Activated naive CD8-positive, alpha-beta T cell (primary cell): Measurements from ENCODE around the gene MEX3B.
"Not testable (repeated sequence)": the region's sequence is repeated elsewhere in the genome, so short reads cannot be mapped to it uniquely, and the experiment has no call there.

Experiments used
- H3K27ac Mint-ChIP-seq: one replicate; pipeline ENCODE4 v1.8.0; 2021; ENCODE audit warnings: mixed read lengths
- H3K27me3 Mint-ChIP-seq: one replicate; pipeline ENCODE4 v1.8.0; 2021; ENCODE audit warnings: mixed read lengths
- H3K36me3 Mint-ChIP-seq: one replicate; pipeline ENCODE4 v1.8.0; 2021; ENCODE audit warnings: mixed read lengths
- H3K4me1 Mint-ChIP-seq: one replicate; pipeline ENCODE4 v1.8.0; 2021; ENCODE audit warnings: low read depth, mixed read lengths
- H3K4me3 Mint-ChIP-seq: one replicate; pipeline ENCODE4 v1.8.0; 2021; ENCODE audit warnings: mild to moderate bottlenecking, mixed read lengths
- H3K9me3 Mint-ChIP-seq: one replicate; pipeline ENCODE4 v1.8.0; 2021; ENCODE audit warnings: low read depth, mixed read lengths

Gene MEX3B

GRCh38 chr15:82040862-82041261 is 5.0 kb downstream of the MEX3B start:
- H3K27ac Mint-ChIP-seq = no peak overlapping the region

GRCh38 chr15:82040390-82040789 is 5.4 kb downstream of the MEX3B start:
- no peak overlapping the region for H3K4me3 Mint-ChIP-seq
- H3K36me3 Mint-ChIP-seq = no peaks in the 10 kb centered on the region
- peaks cover 4% of the 10 kb centered on the region for H3K4me1 Mint-ChIP-seq
- H3K27me3 Mint-ChIP-seq = no peaks in the 10 kb centered on the region
- no peak overlapping the region for H3K27ac Mint-ChIP-seq
- no peaks in the 10 kb centered on the region for H3K9me3 Mint-ChIP-seq

More at GRCh38 chr15:82040862-82041261, 5.0 kb downstream of the MEX3B start:
- no peak overlapping the region for H3K4me3 Mint-ChIP-seq
- H3K27me3 Mint-ChIP-seq = no peaks in the 10 kb centered on the region
- H3K36me3 Mint-ChIP-seq = no peaks in the 10 kb centered on the region
- peaks cover 4% of the 10 kb centered on the region for H3K4me1 Mint-ChIP-seq
- H3K9me3 Mint-ChIP-seq = no peaks in the 10 kb centered on the region

GRCh38 chr15:82039871-82040270 is 5.9 kb downstream of the MEX3B start:
- H3K27ac Mint-ChIP-seq = no peak overlapping the region
- H3K27me3 Mint-ChIP-seq = peaks cover under 1% of the 10 kb centered on the region
- H3K4me3 Mint-ChIP-seq = no peak overlapping the region
- H3K4me1 Mint-ChIP-seq = peaks cover 2% of the 10 kb centered on the region
- no peaks in the 10 kb centered on the region for H3K9me3 Mint-ChIP-seq
- no peaks in the 10 kb centered on the region for H3K36me3 Mint-ChIP-seq

GRCh38 chr15:82036461-82036860 is 9.4 kb downstream of the MEX3B start:
- Mint-ChIP-seq H3K4me1 (no peaks in the 10 kb centered on the region), H3K4me3 (no peak overlapping the region), H3K27ac (no peak overlapping the region), H3K36me3 (no peaks in the 10 kb centered on the region), H3K27me3 (peaks cover 3% of the 10 kb centered on the region), H3K9me3 (no peaks in the 10 kb centered on the region)

- no peaks in the 10 kb centered on the region for H3K4me1 Mint-ChIP-seq
- no peak overlapping the region for H3K27ac Mint-ChIP-seq
- H3K4me3 Mint-ChIP-seq = no peak overlapping the region
- peaks cover 3% of the 10 kb centered on the region for H3K27me3 Mint-ChIP-seq
- H3K9me3 Mint-ChIP-seq = no peaks in the 10 kb centered on the region
- H3K36me3 Mint-ChIP-seq = no peaks in the 10 kb centered on the region
Measured at GRCh38 chr15:82031871-82032270, 13.9 kb downstream of the MEX3B start.

GRCh38 chr15:82030176-82030575 is 15.6 kb downstream of the MEX3B start:
- H3K4me3 Mint-ChIP-seq = no peak overlapping the region
- no peak overlapping the region for H3K27ac Mint-ChIP-seq
- H3K36me3 Mint-ChIP-seq = no peaks in the 10 kb centered on the region
- H3K4me1 Mint-ChIP-seq = no peaks in the 10 kb centered on the region
- H3K27me3 Mint-ChIP-seq = peaks cover 3% of the 10 kb centered on the region
- no peaks in the 10 kb centered on the region for H3K9me3 Mint-ChIP-seq

- H3K4me3 Mint-ChIP-seq, H3K9me3 Mint-ChIP-seq, H3K27me3 Mint-ChIP-seq, H3K27ac Mint-ChIP-seq, H3K36me3 Mint-ChIP-seq, H3K4me1 Mint-ChIP-seq: not testable (repeated sequence)
Measured at GRCh38 chr15:82028163-82028562, 17.7 kb downstream of the MEX3B start.

- H3K9me3 Mint-ChIP-seq = no peaks in the 10 kb centered on the region
- peaks cover 4% of the 10 kb centered on the region for H3K27me3 Mint-ChIP-seq
- no peak overlapping the region for H3K4me3 Mint-ChIP-seq
- H3K4me1 Mint-ChIP-seq = no peaks in the 10 kb centered on the region
- H3K27ac Mint-ChIP-seq = no peak overlapping the region
- no peaks in the 10 kb centered on the region for H3K36me3 Mint-ChIP-seq
Measured at GRCh38 chr15:82021992-82022391, 23.8 kb downstream of the MEX3B start.

- Mint-ChIP-seq H3K27ac (no peak overlapping the region), H3K4me3 (no peak overlapping the region), H3K9me3 (no peaks in the 10 kb centered on the region), H3K36me3 (no peaks in the 10 kb centered on the region), H3K27me3 (peaks cover 8% of the 10 kb centered on the region), H3K4me1 (no peaks in the 10 kb centered on the region)
Measured at GRCh38 chr15:82020625-82021394, 25.0 kb downstream of the MEX3B start.

GRCh38 chr15:82018201-82018600 is 27.6 kb downstream of the MEX3B start:
- H3K27ac Mint-ChIP-seq = no peak overlapping the region
- H3K9me3 Mint-ChIP-seq = no peaks in the 10 kb centered on the region
- no peak overlapping the region for H3K4me3 Mint-ChIP-seq
- peaks cover 8% of the 10 kb centered on the region for H3K27me3 Mint-ChIP-seq
- no peaks in the 10 kb centered on the region for H3K36me3 Mint-ChIP-seq
- no peaks in the 10 kb centered on the region for H3K4me1 Mint-ChIP-seq

GRCh38 chr15:82017656-82018055 is 28.2 kb downstream of the MEX3B start:
- no peak overlapping the region for H3K4me3 Mint-ChIP-seq
- H3K27me3 Mint-ChIP-seq = peaks cover 8% of the 10 kb centered on the region
- H3K9me3 Mint-ChIP-seq = no peaks in the 10 kb centered on the region
- H3K36me3 Mint-ChIP-seq = no peaks in the 10 kb centered on the region
- no peaks in the 10 kb centered on the region for H3K4me1 Mint-ChIP-seq
- no peak overlapping the region for H3K27ac Mint-ChIP-seq

- Mint-ChIP-seq H3K9me3 (no peaks in the 10 kb centered on the region), H3K36me3 (no peaks in the 10 kb centered on the region), H3K27ac (no peak overlapping the region), H3K27me3 (peaks cover 8% of the 10 kb centered on the region), H3K4me1 (no peaks in the 10 kb centered on the region), H3K4me3 (no peak overlapping the region)
Measured at GRCh38 chr15:82014989-82015388, 30.8 kb downstream of the MEX3B start.

GRCh38 chr15:82012908-82013307 is 32.9 kb downstream of the MEX3B start:
- Mint-ChIP-seq H3K36me3 (no peaks in the 10 kb centered on the region), H3K9me3 (no peaks in the 10 kb centered on the region), H3K27ac (no peak overlapping the region), H3K27me3 (peaks cover 6% of the 10 kb centered on the region), H3K4me1 (no peaks in the 10 kb centered on the region), H3K4me3 (no peak overlapping the region)

- Mint-ChIP-seq H3K36me3 (peaks cover 4% of the 10 kb centered on the region), H3K4me1 (no peaks in the 10 kb centered on the region), H3K27me3 (peaks cover 6% of the 10 kb centered on the region), H3K27ac (no peak overlapping the region), H3K4me3 (no peak overlapping the region), H3K9me3 (peaks cover 5% of the 10 kb centered on the region)
Measured at GRCh38 chr15:82005239-82005638, 40.6 kb downstream of the MEX3B start.

- peaks cover 4% of the 10 kb centered on the region for H3K36me3 Mint-ChIP-seq
- no peaks in the 10 kb centered on the region for H3K4me1 Mint-ChIP-seq
- H3K4me3 Mint-ChIP-seq = no peak overlapping the region
- peaks cover 5% of the 10 kb centered on the region for H3K9me3 Mint-ChIP-seq
- no peak overlapping the region for H3K27ac Mint-ChIP-seq
- peaks cover 6% of the 10 kb centered on the region for H3K27me3 Mint-ChIP-seq
Measured at GRCh38 chr15:82003916-82004315, 41.9 kb downstream of the MEX3B start.

GRCh38 chr15:81995081-81995480 is 50.7 kb downstream of the MEX3B start:
- not testable (repeated sequence) for H3K4me1 Mint-ChIP-seq, H3K4me3 Mint-ChIP-seq, H3K27me3 Mint-ChIP-seq, H3K36me3 Mint-ChIP-seq, H3K27ac Mint-ChIP-seq
- peaks cover 30% of the 10 kb centered on the region for H3K9me3 Mint-ChIP-seq
